Measurements from ENCODE around the gene MYBL2. TPM values are rescaled to one million over a fixed set of nuclear protein-coding genes. Genes with fewer than 3 reads are reported as not detected.

MYBL2 gene
- total RNA-seq, 4 donors from 2014 or later: 0.11 to 0.33 (median 0.19) TPM; not detected in 1

DNA sequence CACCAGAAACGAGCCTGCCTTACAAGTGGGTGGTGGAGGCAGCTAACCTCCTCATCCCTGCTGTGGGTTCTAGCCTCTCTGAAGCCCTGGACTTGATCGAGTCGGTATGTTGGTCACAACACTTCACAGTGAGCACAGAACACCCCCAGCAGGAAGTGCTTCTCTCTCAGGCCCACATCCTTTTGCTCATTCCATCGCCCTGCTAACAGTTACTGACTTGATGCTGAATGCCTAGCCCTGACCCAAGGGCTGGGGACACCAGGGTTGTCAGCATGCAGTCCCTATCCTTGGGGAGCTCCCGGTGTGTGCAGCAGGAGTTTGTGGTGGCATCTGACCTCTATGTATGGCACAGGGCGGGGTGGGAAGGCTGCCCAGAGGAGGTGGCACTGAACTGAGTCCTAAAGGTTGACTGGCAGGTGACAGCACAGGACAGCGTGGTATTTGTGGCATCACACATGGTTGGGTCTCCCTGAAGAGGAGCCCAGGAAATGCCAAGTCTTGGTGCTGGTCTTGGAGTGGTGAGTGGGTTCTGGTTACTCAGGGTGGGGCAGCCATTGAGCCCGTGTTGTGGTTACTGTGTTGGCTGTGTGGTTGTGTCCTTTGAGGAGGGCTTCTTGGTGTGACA is 33.1 kb downstream of the MYBL2 start:
- no peak overlapping the region for H3K27ac ChIP-seq (replicated peaks in 1 of 4)
- H3K4me3 ChIP-seq: no peak overlapping the region
- H3K27me3 ChIP-seq: no peaks in the 10 kb centered on the region
- 96% methylated on average over 8 of the region's 8 CpGs for WGBS
- H3K9me3 ChIP-seq: no peaks in the 10 kb centered on the region
- no peaks in the 10 kb centered on the region for H3K36me3 ChIP-seq
- intact Hi-C loops (cut with DNase I): no loop called here
- TF ChIP-seq, protein P1, sequence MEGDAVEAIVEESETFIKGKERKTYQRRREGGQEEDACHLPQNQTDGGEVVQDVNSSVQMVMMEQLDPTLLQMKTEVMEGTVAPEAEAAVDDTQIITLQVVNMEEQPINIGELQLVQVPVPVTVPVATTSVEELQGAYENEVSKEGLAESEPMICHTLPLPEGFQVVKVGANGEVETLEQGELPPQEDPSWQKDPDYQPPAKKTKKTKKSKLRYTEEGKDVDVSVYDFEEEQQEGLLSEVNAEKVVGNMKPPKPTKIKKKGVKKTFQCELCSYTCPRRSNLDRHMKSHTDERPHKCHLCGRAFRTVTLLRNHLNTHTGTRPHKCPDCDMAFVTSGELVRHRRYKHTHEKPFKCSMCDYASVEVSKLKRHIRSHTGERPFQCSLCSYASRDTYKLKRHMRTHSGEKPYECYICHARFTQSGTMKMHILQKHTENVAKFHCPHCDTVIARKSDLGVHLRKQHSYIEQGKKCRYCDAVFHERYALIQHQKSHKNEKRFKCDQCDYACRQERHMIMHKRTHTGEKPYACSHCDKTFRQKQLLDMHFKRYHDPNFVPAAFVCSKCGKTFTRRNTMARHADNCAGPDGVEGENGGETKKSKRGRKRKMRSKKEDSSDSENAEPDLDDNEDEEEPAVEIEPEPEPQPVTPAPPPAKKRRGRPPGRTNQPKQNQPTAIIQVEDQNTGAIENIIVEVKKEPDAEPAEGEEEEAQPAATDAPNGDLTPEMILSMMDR (IDR thresholded peaks at IDR 0.05): no peak
- no peak for TF ChIP-seq EP300 (IDR thresholded peaks at IDR 0.05)
- no peak for TF ChIP-seq POLR2A (IDR thresholded peaks at IDR 0.05; ENCODE audit: low read depth)
- TF ChIP-seq POLR2AphosphoS5 (IDR thresholded peaks at IDR 0.05): no peak
- H3K4me1 ChIP-seq: no peaks in the 10 kb centered on the region
- DNase-seq (ENCODE audit: extremely low spot score): no peak

DNA sequence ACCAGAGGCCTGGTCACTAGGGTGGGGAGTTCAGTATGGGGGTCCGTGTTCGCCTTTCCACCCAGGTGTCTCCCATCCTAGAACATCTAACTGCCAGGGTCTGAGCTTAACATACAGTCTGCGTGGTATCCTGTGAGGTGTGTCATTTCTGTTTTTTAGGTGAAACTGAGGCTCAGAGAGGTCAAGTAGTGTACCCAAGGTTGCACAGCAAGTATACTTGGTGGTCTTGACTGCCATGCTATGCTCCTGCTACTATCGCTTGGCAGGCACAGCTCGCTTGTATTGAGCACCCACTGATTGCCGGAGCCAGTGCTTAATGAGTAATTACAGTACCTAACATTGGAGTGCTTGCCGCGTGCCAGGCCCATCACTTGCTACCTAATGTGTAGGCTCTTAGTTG is 33.7 kb downstream of the MYBL2 start:
- Histone ChIP-seq H3K27me3 (no peaks in the 10 kb centered on the region), H3K4me3 (no peak overlapping the region), H3K36me3 (no peaks in the 10 kb centered on the region), H3K27ac (replicated peaks in 1 of 4) (no peak overlapping the region), H3K9me3 (no peaks in the 10 kb centered on the region), H3K4me1 (no peaks in the 10 kb centered on the region)
- intact Hi-C loops (cut with DNase I): no loop called here
- no peak for DNase-seq (ENCODE audit: extremely low spot score)
- 94% methylated on average over 8 of the region's 8 CpGs for WGBS
- TF ChIP-seq POLR2A (IDR thresholded peaks at IDR 0.05; ENCODE audit: low read depth) (no peak), POLR2AphosphoS5 (IDR thresholded peaks at IDR 0.05) (no peak), EP300 (IDR thresholded peaks at IDR 0.05) (no peak)
- TF ChIP-seq, protein P1 (IDR thresholded peaks at IDR 0.05): no peak

GRCh38 chr20:43702502-43702901 is 35.6 kb downstream of the MYBL2 start:
- WGBS: 100% methylated on average over 1 of the region's 14 CpGs
- intact Hi-C loops (cut with DNase I): no loop called here

DNA sequence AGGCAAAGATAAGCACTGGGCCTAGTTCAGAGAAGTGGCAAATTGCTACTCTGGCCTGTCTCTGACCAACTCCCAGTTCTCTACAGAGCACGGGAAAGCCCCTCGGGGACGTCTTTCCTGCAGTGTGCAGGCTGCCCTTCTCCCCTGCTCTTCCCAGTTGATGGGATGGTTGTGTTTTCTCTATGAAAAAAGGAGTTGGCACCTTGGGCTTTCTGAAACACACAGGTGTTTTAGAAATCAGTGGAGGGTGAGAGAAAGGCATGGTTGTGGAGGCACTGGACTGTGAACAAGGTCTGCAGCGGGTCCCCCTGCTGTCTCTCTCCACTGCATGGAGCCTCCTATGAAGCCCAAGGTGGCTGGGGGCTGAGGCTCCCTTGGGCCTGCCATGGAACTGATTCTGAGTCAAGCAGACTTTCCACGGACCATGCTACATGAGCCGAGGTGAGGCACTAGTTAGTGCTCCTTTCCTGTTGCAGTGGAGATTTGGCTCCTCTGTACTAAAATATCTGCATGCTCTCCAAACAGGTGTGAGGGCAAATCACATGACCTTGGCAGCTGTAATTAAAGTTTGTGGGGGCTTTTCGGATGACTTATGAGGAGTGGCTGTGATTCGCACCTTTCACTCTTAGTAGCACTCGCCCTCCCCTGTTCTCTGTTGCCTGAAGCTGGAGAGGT is 43.6 kb downstream of the MYBL2 start:
- WGBS: 97% methylated on average over 7 of the region's 9 CpGs
- Histone ChIP-seq H3K36me3 (no peaks in the 10 kb centered on the region), H3K27me3 (no peaks in the 10 kb centered on the region), H3K4me3 (no peak overlapping the region), H3K4me1 (no peaks in the 10 kb centered on the region), H3K27ac (replicated peaks in 1 of 4) (no peak overlapping the region), H3K9me3 (no peaks in the 10 kb centered on the region)
- intact Hi-C loops (cut with DNase I): no loop called here
- DNase-seq (ENCODE audit: extremely low spot score): no peak
- no peak for TF ChIP-seq EP300 (IDR thresholded peaks at IDR 0.05)
- TF ChIP-seq, protein P1 (IDR thresholded peaks at IDR 0.05): no peak
- no peak for TF ChIP-seq POLR2A (IDR thresholded peaks at IDR 0.05; ENCODE audit: low read depth)
- no peak for TF ChIP-seq POLR2AphosphoS5 (IDR thresholded peaks at IDR 0.05)

More at GRCh38 chr20:43702502-43702901, 35.6 kb downstream of the MYBL2 start:
- no peaks in the 10 kb centered on the region for H3K36me3 ChIP-seq
- DNase-seq (ENCODE audit: extremely low spot score): no peak
- H3K9me3 ChIP-seq: no peaks in the 10 kb centered on the region
- no peak overlapping the region for H3K27ac ChIP-seq (replicated peaks in 1 of 4)
- no peaks in the 10 kb centered on the region for H3K27me3 ChIP-seq
- H3K4me3 ChIP-seq: no peak overlapping the region
- H3K4me1 ChIP-seq: no peaks in the 10 kb centered on the region
- TF ChIP-seq POLR2AphosphoS5 (IDR thresholded peaks at IDR 0.05) (no peak), POLR2A (IDR thresholded peaks at IDR 0.05; ENCODE audit: low read depth) (no peak), EP300 (IDR thresholded peaks at IDR 0.05) (no peak)
- TF ChIP-seq, protein P1 (IDR thresholded peaks at IDR 0.05): no peak
